Smooth muscle cell (in vitro differentiated cells): Measurements from ENCODE around the gene ARMC3. TPM values are rescaled to one million over a fixed set of nuclear protein-coding genes. Genes with fewer than 3 reads are reported as not detected.
"Not testable (repeated sequence)": the region's sequence is repeated elsewhere in the genome, so short reads cannot be mapped to it uniquely, and the experiment has no call there.

Experiments
- DNase-seq: peaks from one replicate; lab custom pipeline; 2025; ENCODE audit not compliant: unreplicated experiment; lab: John Stamatoyannopoulos, UW
- H2AFZ ChIP-seq: fragments of 200-600 bp; sonication (generic); 2 replicates; pipeline ENCODE4 v1.6.0; 2016; ENCODE audit warnings: antibody characterized with exemption, low read depth, mild to moderate bottlenecking
- H3F3A ChIP-seq: fragments of 200-600 bp; sonication (generic); 2 replicates; pipeline ENCODE4 v1.6.0; 2017; ENCODE audit warnings: antibody characterized with exemption, low read depth
- H3K27ac ChIP-seq: fragments of 200-600 bp; sonication (generic); 2 replicates; pipeline ENCODE4 v1.5.1; 2016; ENCODE audit warnings: low read depth, mild to moderate bottlenecking
- H3K27me3 ChIP-seq: fragments of 200-600 bp; sonication (generic); 2 replicates; pipeline ENCODE4 v1.6.1; 2016; ENCODE audit warnings: low read depth, mild to moderate bottlenecking
- H3K36me3 ChIP-seq: fragments of 200-600 bp; sonication (generic); 2 replicates; pipeline ENCODE4 v1.5.1; 2016; ENCODE audit warnings: low read depth
- H3K4me1 ChIP-seq: fragments of 200-600 bp; sonication (generic); 2 replicates; pipeline ENCODE4 v1.5.1; 2016; ENCODE audit warnings: low read depth
- H3K4me2 ChIP-seq: fragments of 200-600 bp; sonication (generic); 2 replicates; pipeline ENCODE4 v1.6.0; 2016; ENCODE audit warnings: mild to moderate bottlenecking
- H3K4me3 ChIP-seq: fragments of 200-600 bp; sonication (generic); 2 replicates; pipeline ENCODE4 v1.5.1; 2016; ENCODE audit warnings: mild to moderate bottlenecking
- H3K79me2 ChIP-seq: fragments of 200-600 bp; sonication (generic); 2 replicates; pipeline ENCODE4 v1.6.0; 2016; ENCODE audit warnings: low read depth, mild to moderate bottlenecking
- H3K9ac ChIP-seq: fragments of 200-600 bp; sonication (generic); 2 replicates; pipeline ENCODE4 v1.6.0; 2016; ENCODE audit warnings: low read depth
- H3K9me3 ChIP-seq: fragments of 200-600 bp; sonication (generic); replicated peaks from 2 replicates; pipeline ENCODE4 v1.5.1; 2016; ENCODE audit warnings: low read depth
- H4K20me1 ChIP-seq: fragments of 200-600 bp; sonication (generic); 2 replicates; pipeline ENCODE4 v1.6.0; 2016; ENCODE audit warnings: low read depth
- WGBS: methylation state at CpG from one replicate; pipeline ENCODE4 v1.1.7; 2016; ENCODE audit warnings: low lambda C conversion rate; 5-methylcytosine and 5-hydroxymethylcytosine counted together
- polyA plus RNA-seq: library from polyadenylated mRNA; unstranded; fragments of >200 nt; fragmentation: Nextera tagmentation; extraction: Ambion mirVana; gene quantifications from 2 replicates; pipeline ENCODE4 v1.2.1, GENCODE V29; 2016
- total RNA-seq: library from RNA; depleted of rRNA; stranded (reverse); fragments of >200 nt; gene quantifications from 2 replicates; pipeline ENCODE4 v1.2.3, GENCODE V29; 2014
- TF ChIP-seq, protein P1 (sequence below): fragments of 200-600 bp; sonication (generic); IDR thresholded peaks from 2 replicates; pipeline ENCODE4 v1.5.1; 2017; ENCODE audit warnings: borderline replicate concordance, mild to moderate bottlenecking, antibody characterized with exemption; ENCODE audit not compliant: insufficient read depth, poor library complexity, severe bottlenecking

ARMC3 gene
- total and polyA plus RNA-seq, 2 experiments from 2014 or later, result 0.46 TPM; not detected in 1

DNA sequence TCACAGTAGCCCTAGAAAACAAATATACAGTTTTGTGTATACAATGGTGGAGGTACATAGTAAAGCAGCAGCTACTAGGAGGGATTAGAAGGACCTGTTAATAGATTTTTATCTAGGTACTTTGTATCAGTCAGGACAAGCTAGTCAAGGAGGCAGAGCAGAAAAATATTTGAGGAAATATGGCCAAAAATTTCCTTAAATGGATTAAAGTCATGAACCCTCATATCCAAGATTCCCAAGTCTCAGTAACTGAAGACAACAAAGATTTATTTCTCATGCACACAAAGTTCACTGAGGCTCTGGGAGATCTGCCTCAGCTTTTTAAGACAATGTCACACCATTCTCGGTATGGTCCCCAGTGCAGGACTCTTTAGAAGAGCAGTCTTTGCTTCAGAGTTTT lies 28.1 kb upstream of the ARMC3 start:
- H3K27ac ChIP-seq, result no peak overlapping the region
- H4K20me1 ChIP-seq, result no peaks in the 10 kb centered on the region
- H3K36me3 ChIP-seq, result no peaks in the 10 kb centered on the region
- H3K4me3 ChIP-seq, result no peak overlapping the region
- DNase-seq, result no peak
- no peaks in the 10 kb centered on the region for H3K27me3 ChIP-seq
- WGBS, result 72% methylated on average over 1 of the region's 1 CpG
- H3K79me2 ChIP-seq, result no peaks in the 10 kb centered on the region
- H2AFZ ChIP-seq, result no peak overlapping the region
- H3F3A ChIP-seq, result no peaks in the 10 kb centered on the region
- no peak overlapping the region for H3K9ac ChIP-seq
- TF ChIP-seq, protein P1, sequence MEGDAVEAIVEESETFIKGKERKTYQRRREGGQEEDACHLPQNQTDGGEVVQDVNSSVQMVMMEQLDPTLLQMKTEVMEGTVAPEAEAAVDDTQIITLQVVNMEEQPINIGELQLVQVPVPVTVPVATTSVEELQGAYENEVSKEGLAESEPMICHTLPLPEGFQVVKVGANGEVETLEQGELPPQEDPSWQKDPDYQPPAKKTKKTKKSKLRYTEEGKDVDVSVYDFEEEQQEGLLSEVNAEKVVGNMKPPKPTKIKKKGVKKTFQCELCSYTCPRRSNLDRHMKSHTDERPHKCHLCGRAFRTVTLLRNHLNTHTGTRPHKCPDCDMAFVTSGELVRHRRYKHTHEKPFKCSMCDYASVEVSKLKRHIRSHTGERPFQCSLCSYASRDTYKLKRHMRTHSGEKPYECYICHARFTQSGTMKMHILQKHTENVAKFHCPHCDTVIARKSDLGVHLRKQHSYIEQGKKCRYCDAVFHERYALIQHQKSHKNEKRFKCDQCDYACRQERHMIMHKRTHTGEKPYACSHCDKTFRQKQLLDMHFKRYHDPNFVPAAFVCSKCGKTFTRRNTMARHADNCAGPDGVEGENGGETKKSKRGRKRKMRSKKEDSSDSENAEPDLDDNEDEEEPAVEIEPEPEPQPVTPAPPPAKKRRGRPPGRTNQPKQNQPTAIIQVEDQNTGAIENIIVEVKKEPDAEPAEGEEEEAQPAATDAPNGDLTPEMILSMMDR, result no peak
- H3K9me3 ChIP-seq, result no peaks in the 10 kb centered on the region
- H3K4me2 ChIP-seq, result no peak overlapping the region
- H3K4me1 ChIP-seq, result no peaks in the 10 kb centered on the region

DNA sequence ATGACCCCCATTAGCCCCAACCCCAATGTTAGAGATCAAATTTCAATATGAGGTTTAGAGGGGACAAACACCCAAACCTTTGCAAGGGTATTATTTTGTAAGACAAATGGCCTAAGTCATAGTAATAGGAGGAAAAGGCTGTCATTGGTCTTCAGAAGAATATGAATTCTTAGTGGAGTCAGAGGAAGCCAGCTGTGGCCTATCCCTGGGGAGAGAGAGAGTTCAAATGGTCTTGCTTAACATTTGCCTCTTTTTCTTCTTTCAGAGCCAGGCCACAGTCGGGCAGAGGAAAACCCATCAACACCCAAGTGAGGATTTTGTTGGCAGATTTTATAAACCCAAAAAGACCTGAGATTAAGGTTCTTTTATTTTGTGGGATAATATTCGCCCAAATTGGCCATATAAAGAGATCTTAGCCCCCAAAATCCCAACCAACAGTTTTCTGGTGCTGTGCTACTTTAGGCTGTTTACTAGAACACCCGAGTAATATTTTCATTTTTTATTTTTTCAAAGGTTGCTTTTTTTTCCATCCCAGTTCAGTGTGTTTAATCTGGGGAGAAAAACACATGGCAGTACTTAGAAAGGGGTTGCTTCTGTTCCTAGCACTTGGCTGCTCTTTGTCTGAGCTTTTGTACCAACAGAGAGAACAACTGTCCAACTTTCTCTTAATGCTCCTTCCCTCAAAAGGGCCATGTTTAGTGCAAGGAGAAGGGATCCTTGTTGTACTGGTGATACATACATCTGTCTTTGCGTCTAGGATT lies 26.8 kb upstream of the ARMC3 start:
- Histone ChIP-seq H3K4me2 (no peak overlapping the region), H2AFZ (no peak overlapping the region), H3K27ac (no peak overlapping the region), H3K27me3 (no peaks in the 10 kb centered on the region), H3K9me3 (no peaks in the 10 kb centered on the region), H3K4me1 (no peaks in the 10 kb centered on the region), H3K9ac (no peak overlapping the region), H3K36me3 (no peaks in the 10 kb centered on the region), H4K20me1 (no peaks in the 10 kb centered on the region), H3K79me2 (no peaks in the 10 kb centered on the region), H3F3A (no peaks in the 10 kb centered on the region), H3K4me3 (no peak overlapping the region)
- WGBS, result 90% methylated on average over 4 of the region's 4 CpGs
- TF ChIP-seq, protein P1, result no peak
- no peak for DNase-seq

DNA sequence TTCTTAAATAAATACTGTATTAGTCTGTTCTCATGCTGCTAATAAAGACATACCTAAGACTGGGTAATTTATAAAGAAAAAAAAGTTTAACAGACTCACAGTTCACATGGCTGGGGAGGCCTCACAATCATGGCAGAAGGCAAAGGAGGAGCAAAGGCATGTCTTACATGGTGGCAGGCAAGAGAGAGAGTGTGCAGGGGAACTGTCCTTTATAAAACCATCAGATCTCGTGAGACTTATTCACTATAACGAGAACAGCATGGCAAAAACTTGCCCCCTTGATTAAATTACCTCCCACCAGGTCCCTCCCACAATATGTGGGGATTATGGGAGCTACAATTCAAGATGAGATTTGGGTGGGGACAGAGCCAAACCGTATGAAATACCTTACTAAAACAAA lies 25.7 kb upstream of the ARMC3 start:
- H3K9ac ChIP-seq, H3K4me1 ChIP-seq, H3K9me3 ChIP-seq, H3K79me2 ChIP-seq, H3F3A ChIP-seq, H3K36me3 ChIP-seq, H3K4me3 ChIP-seq, DNase-seq, H2AFZ ChIP-seq, H3K4me2 ChIP-seq, H3K27me3 ChIP-seq, H3K27ac ChIP-seq, H4K20me1 ChIP-seq: not testable (repeated sequence)
- WGBS, result 91% methylated on average over 3 of the region's 3 CpGs

DNA sequence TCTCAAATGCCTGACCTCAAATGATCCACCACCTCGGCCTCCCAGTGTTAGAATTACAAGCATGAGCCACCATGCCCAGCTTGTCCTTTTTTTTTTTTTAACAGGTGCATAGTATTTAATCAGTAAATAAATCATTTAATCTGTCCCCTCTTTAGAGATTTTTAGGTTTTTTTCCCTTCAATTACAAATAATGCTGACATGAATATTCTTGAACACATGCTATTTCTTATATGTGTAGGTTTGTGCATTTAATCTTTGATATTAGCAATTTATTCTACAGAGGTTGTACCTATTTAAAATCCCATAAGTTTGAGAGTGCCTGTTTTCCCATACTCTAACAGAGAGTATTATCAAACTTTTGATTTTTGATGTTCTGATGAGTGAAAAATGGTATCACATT lies 24.2 kb upstream of the ARMC3 start:
- Histone ChIP-seq H4K20me1 (no peaks in the 10 kb centered on the region), H2AFZ (no peak overlapping the region), H3K27ac (no peak overlapping the region), H3K9ac (no peak overlapping the region), H3K4me3 (no peak overlapping the region), H3K36me3 (no peaks in the 10 kb centered on the region), H3K79me2 (no peaks in the 10 kb centered on the region), H3K4me2 (no peak overlapping the region), H3K4me1 (no peaks in the 10 kb centered on the region), H3K27me3 (no peaks in the 10 kb centered on the region), H3F3A (no peaks in the 10 kb centered on the region), H3K9me3 (no peaks in the 10 kb centered on the region)
- WGBS, result 95% methylated on average over 1 of the region's 1 CpG
- TF ChIP-seq, protein P1, result no peak
- DNase-seq, result no peak
